Measurements from ENCODE around the gene RGS18.
"Not testable (repeated sequence)": the region's sequence is repeated elsewhere in the genome, so short reads cannot be mapped to it uniquely, and the experiment has no call there.

The RGS18 gene

GRCh38 chr1:192167011-192167410 is 8.7 kb downstream of the RGS18 start:
- DNase-seq (ENCODE audit: low spot score), result no peak

GRCh38 chr1:192167911-192168700 is 9.8 kb downstream of the RGS18 start:
- DNase-seq (ENCODE audit: low spot score), result no peak

GRCh38 chr1:192168964-192169363 is 10.7 kb downstream of the RGS18 start:
- DNase-seq (ENCODE audit: low spot score), result no peak

- DNase-seq (ENCODE audit: low spot score), result no peak
These were observed 12.1 kb downstream of the RGS18 start for GRCh38 chr1:192170196-192170984.

- no peak for DNase-seq (ENCODE audit: low spot score)
These were observed 12.9 kb downstream of the RGS18 start for GRCh38 chr1:192171123-192171522.

GRCh38 chr1:192175971-192176370 is 17.7 kb downstream of the RGS18 start:
- DNase-seq (ENCODE audit: low spot score), result no peak

GRCh38 chr1:192183788-192184187 is 25.5 kb downstream of the RGS18 start:
- no peak for DNase-seq (ENCODE audit: low spot score)

- DNase-seq (ENCODE audit: low spot score), result no peak
These were observed 27.9 kb downstream of the RGS18 start for GRCh38 chr1:192186197-192186596.

GRCh38 chr1:192190066-192190465 is 31.8 kb downstream of the RGS18 start:
- no peak for DNase-seq (ENCODE audit: low spot score)

GRCh38 chr1:192201303-192201702 is 43.0 kb downstream of the RGS18 start:
- no peak for DNase-seq (ENCODE audit: low spot score)

GRCh38 chr1:192224396-192224795 is 66.1 kb downstream of the RGS18 start:
- no peak for DNase-seq (ENCODE audit: low spot score)

GRCh38 chr1:192224846-192225245 is 66.6 kb downstream of the RGS18 start:
- DNase-seq (ENCODE audit: low spot score), result no peak

- DNase-seq (ENCODE audit: low spot score), result no peak
These were observed 67.0 kb downstream of the RGS18 start for GRCh38 chr1:192225266-192225665.

- DNase-seq (ENCODE audit: low spot score), result no peak
These were observed 67.4 kb downstream of the RGS18 start for GRCh38 chr1:192225703-192226102.

GRCh38 chr1:192227330-192227729 is 69.1 kb downstream of the RGS18 start:
- no peak for DNase-seq (ENCODE audit: low spot score)

- not testable (repeated sequence) for DNase-seq (ENCODE audit: low spot score)
These were observed 69.7 kb downstream of the RGS18 start for GRCh38 chr1:192227980-192228379.

- no peak for DNase-seq (ENCODE audit: low spot score)
These were observed 74.7 kb downstream of the RGS18 start for GRCh38 chr1:192232817-192233417.

GRCh38 chr1:192235127-192235526 is 76.9 kb downstream of the RGS18 start:
- DNase-seq (ENCODE audit: low spot score), result no peak
